Stimulated activated CD8-positive, alpha-beta memory T cell treated with anti-CD3 and anti-CD28 coated beads, Interleukin-7, amount 100 ng/mL, for 1 hour (primary cell): ENCODE measurements around the gene NET1.
"Not testable (repeated sequence)": the region's sequence is repeated elsewhere in the genome, so short reads cannot be mapped to it uniquely, and the experiment has no call there.

Source experiments
- DNase-seq, 2 donors: peaks; one replicate each; pipeline ENCODE4 v3.0.0-alpha.2; 2020; ENCODE audit warnings: low read depth in 2 of 2

Gene NET1

DNA sequence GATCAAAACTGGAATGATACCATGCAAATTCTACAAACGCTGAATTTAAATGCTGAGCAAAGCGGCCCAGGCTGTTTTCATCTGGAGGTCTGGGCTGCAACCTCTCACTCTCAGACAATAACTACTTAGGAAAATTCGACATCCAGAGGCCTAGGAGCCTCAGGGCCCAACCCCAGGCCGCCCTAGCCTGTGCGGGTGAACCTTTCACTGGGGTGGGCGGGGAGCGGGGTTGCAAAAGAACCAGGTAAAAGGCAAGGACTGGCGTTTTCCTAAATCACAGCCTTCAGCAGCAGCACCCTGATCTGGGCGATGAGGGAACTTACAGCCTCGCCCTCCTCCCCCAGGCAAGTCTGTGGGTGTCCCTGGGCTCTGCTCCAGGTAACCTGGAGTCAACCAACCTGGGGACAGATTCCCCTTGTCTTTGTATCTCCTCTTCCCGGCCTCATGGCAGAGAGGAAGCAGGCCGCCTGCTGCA, 53.7 kb downstream of the NET1 start:
- DNase-seq = no peak

DNA sequence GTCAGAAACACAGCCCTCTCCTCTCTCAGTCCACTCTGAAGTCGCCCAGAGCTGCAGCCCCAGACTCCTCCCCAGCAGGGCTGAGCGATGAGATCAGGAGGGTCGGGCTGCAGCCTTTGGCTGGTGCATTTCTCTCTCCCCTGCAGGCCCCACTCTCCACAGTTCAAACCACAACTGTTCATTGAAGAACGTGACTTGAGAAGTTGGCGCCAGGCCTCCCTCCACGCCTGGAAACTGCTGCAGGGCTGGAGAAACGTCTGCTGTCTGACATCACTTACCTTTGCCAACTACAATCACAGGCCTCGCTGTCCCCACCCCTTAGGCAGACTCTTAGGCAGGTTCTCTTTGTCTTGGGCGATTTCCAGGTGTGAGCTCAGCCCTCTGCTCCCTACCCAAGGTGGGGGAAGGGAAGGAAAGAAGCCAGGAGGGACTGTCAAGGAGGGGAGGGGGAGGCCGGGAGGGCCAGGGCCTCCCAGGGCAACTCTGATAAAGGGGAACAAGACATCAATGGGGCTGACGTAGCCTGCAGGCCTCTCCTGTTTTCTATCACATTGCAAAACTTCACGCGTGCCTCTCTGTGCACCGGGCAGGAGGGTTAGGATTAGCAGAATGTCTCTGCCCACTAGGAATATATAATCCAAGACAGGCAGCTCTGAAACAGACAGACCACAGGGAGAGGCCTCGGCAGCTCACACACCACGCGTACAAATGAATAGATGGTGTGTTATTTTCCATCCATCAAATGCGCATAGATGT, 54.3 kb downstream of the NET1 start:
- DNase-seq = no peak

DNA sequence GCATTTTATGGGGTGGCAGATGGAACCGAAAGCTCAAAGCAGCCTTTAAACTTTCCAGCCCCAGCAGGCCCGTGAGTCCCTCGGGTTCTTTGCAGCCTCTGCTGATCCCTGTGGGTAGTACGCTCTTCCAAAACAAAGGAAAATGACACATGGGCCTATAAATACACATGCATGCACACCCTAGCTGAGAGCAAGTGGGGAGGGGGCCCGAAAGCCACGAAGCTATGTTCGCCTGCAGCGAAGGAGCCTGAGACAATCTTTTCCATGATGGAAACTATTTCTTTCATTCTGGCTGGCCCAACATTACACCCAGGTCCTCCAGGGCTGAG, 54.8 kb downstream of the NET1 start:
- no peak for DNase-seq

DNA sequence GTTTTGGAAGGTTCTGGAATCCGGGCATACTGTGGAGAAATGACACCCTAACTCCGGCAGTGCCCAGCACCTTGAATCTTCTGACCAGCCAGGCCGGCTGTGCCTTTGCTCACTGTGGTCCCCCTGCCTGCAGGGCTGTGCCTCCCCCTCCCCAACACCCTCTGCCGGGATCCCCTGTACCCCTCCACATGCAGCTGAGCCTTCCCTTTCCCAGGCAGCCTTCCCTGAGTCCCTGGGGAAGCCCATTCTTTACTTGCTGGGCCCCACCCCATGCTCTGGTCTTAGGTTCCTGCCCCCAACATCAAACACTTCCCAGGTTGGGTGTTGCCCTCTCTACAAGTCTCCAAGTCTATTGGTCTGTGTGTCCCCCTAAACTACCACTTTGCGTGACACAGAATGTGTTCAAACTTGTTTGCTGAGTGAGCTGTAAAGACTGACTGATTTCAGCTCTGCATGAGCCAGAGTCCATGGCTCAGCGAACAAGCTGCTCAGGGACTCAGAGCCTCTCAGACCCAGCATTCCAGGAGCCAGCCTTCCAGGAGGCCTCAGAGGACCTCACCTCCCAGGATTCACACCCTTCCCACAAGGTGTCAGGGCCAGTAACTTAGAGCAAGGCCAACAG, 55.4 kb downstream of the NET1 start:
- no peak for DNase-seq

DNA sequence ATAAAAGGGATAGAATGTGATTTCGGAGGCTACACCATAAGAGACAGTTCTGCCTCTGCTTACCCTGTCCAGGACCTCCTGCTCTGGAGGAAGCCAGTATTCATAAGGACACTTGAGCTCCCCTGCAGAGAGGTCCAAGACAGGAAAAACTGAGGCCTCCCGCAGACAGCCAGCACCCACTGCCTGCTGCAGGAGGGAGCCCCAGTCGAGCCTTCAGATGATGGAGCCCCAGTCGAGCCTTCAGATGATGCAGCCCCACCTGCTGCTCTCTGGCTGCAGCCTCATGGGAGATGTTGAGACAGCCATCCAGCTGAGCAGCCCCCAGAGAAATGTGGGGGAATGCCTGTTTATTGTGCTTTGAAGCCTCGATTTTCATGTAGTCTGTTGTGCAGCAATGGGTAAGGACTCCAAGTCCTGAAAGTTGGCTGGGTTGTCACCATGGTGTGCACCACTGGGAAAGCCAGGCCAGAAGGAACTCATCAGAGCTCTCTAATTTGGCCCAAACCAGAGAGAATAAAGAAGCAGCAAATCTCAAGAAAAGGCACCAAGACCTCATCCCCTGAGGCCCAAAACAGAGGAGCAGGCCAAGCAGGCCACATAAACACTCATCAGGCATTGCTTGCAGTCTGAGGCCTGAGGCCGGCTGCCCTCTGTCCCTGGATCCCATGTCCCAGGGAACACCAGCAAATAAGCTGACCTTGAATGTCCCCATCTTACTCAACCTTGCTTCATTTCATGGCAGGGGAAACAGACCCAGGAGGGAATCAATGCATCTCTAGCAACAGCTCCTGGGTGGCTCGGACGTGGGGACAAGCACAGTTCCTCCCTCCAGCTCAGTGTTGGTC, 56.1 kb downstream of the NET1 start:
- no peak for DNase-seq

DNA sequence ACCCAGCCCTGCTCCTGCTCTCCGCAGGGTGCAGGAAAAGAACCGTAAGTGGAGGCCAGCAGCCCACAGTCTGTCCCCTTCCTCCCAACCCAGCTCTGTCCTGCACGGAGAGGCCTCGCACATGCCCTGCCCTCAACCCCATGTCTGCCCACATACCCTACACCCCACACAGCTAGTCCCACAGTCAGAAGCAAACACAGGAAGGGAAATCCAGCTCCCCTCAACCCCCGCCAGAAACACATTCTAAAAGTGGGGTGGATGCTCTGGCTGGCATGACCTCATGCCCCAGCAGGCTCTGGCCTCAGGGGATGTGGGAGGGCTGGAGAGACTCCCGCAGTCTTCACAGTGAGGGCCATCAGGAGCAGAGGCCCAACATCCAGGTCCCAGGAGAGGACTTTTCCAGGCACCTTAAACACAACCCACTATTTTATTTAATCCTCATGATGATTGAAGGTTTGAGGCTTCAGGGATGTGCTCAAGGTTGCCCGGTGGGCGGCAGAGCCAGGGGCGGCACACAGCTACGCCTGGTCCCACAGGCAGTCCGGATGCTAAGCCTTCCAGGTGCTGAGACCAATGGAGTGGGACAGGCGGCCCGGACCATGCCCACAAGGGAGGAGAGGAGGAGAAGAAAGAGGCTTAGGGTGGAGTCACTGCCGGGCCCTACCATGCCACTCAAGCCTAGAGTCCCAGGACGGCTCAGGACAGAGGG, 57.1 kb downstream of the NET1 start:
- no peak for DNase-seq

DNA sequence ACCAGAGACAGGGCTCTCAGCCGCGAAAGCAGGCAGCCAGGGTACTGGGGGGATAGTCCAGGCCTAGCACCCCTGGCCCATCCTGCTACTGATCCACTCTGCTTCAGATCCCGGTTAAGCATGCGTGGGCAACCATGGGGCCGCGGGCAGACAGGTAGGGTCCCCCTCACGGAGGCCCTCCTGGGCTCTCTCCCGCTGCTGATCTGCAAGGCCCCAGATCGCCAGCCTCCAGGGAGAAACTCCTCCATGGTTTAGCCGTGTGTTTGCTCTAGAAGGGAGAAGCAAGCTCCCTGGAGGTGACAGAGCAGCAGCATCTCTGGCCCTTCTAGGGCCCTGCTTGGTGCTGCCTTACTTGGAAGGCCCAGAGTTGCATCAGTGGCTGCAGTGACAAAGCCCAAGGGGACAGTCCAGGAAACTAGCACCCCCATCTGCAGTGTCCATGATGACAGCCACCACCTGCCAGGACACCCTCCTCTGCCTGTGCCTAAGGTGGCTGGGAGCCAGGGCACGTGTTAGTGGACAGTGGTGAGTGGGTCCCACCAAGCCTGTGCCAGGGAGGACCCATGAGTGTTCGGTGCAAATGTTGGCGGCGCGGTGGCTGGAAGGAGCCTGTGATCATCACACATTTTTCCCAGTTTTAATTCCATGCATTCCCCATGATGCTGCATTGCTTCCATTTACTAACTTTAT, 57.9 kb downstream of the NET1 start:
- no peak for DNase-seq

DNA sequence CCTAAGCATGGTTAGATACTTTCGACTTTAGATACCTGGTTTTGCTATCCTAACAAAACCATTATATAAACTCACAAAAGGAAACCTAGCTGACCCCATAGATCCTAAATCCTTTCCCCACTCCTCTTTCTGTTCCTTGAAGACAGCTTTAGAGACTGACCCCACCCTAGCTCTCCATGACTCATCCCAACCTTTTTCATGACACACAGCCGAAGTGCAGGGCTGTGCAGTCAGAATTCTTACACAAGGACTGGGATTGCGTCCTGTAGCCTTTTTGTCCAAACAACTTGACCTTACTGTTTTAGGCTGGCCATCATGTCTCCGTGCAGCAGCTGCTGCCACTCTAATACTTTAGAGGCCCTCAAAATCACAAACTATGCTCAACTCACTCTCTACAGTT, 62.3 kb downstream of the NET1 start:
- not testable (repeated sequence) for DNase-seq

DNA sequence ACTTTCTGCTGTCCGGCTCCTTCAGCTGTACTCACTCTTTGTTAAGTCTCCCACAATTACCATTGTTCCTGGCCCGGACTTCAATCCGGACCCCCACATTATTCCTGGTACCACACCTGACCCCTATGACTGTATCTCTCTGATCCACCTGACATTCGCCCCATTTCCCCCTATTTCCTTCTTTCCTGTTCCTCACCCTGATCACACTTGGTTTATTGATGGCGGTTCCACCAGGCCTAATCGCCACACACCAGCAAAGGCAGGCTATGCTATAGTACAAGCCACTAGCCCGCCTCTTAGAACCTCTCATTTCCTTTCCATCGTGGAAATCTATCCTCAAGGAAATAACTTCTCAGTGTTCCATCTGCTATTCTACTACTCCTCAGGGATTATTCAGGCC, 62.7 kb downstream of the NET1 start:
- not testable (repeated sequence) for DNase-seq

DNA sequence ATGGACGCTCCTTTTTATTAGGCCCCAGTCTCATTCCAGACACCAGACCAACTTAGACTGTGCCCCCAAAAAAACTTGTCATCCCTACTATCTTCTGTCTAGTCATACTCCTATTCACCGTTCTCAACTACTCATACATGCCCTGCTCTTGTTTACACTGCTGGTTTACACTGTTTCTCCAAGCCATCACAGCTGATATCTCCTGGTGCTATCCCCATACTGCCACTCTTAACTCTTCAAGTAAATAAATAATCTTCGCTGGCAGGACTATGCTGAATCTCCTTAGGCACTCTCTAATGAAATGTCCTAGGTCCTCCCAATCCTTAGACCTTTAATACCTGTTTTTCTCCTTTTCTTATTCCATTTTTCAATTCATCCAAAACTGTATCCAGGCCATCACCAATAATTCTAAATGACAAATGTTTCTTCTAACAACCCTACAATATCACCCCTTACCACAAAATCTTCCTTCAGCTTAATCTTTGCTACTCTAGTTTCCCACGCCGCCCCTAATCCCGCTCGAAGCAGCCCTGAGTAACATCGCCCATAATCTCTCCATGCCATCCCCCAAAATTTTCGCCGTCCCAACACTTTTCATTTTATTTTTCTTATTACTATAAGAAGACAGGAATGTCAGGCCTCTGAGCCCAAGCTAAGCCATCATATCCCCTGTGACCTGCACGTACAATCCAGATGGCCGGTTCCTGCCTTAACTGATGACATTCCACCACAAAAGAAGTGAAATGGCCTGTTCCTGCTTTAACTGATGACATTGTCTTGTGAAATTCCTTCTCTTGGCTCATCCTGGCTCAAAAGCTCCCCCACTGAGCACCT, 63.8 kb downstream of the NET1 start:
- DNase-seq = not testable (repeated sequence)

DNA sequence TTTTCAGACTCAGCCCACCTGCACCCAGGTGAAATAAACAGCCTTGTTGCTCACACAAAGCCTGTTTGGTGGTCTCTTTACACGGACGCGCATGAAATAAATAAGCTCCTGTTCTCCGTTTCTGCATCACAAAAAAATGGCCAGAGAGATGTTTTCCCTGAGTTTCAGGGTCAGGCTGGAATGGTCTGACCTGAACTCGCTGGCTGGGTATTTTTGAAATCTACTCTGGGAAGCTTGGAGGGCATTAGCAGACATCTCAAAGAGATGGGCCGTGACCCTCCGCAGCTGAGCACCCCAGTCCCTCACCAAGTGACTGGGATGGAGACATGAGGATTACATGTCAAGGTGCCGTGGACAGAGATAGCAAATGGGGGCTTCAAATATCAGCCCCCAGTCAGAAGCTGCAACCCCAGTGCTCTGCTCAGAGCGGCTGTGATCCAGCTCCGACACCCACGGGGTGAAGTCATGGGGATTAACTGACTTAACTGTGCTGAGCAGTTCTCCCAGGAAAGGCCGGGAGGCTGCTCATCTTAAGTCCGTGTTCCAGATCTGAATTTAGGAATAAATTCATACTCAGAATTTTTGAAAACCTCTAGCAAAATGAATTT, 64.7 kb downstream of the NET1 start:
- no peak for DNase-seq

DNA sequence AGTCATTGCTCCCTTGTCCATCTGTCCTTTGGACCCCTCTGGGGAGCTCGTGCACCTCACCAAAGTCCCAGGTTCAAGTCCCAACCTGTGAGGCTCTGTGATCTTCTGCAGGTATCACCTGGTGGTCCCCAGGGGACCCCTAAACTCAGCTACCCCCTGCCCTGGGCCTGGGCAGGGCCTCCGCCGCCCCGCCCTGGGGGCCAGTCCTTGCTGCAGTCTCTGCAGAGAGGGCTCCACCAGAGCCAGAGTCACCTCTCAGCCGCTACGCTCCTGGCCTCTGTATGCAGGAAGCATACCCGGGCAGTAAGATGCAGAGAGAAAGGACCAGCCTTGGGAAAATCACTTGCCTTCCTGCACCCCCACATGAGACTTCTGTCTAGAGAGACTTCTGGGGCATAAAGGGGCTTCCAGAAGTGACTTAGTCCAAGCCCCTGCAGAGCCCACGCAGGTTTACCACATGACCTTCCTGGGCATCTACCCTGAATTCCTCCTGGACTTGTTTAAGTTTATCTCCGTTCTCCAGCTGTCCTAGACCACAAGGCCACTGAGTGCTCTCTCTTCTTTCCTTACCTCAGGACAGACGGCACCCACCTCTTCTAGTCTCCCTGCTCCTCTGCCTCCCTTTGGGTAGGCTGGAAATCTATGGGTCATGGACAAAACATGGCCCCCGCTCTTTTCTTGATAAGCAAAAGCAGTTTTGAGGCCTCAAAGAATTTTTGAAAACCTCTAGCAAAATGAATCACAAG, 65.8 kb downstream of the NET1 start:
- no peak for DNase-seq

DNA sequence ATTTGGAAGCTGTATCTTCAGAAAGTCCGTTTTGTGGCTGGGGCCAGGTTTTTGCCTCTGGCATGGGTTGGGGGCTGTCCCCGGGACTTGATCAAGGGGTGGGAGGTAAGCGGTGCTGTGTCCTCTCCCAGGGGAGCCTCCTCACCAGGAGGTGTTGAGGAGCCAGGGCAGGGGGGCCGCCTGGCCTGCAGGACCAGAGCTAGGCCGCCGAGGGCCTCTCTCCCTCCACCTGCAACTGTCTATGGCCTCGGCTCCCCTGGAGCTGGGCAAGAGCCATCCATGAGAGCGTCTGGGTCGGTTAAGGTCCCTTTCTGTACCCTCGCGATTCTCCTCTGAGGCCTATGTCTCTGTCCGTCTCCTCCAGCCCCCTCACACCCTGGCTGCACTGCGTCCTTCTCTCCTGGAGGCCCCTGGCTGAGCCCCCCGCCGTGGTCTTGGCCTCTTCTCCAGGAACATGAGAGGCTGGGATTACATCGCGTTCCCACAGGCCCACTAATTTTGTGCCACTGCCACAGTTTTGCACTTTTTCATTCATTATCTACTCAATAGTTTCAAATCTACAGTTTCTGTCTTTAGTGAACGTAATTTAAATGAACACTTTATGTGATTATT, 66.4 kb downstream of the NET1 start:
- no peak for DNase-seq

DNA sequence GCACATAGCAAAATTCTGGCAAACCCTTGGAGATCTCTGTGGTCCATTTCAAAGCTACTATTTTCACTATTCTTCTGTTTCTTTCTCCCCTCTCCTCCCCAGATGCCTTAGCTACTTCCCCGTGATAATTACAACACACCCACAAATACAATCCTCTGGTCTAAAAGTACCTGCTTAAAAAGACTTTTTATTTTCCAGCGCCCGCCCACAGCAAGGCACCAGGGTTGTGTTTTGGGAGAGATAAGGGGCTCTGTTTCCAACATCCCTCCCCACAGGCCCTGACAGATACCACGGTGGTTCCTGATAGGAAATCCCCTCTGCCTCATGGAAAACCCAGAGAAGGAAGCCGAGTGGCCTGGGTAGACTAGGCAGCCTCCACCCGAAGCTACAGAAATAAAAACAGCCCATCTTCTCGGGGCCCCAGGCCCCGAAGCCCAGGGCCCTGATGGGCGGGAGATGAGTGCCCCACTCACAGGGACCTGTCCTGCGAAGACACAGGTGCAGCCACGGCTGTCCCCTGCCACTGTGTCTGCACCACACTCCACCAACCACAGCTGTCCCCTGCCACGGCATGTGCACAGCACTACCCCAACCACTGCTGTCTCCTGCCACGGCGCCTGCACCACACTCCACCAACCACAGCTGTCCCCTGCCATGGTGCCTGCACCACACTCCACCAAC, 67.3 kb downstream of the NET1 start:
- no peak for DNase-seq

DNA sequence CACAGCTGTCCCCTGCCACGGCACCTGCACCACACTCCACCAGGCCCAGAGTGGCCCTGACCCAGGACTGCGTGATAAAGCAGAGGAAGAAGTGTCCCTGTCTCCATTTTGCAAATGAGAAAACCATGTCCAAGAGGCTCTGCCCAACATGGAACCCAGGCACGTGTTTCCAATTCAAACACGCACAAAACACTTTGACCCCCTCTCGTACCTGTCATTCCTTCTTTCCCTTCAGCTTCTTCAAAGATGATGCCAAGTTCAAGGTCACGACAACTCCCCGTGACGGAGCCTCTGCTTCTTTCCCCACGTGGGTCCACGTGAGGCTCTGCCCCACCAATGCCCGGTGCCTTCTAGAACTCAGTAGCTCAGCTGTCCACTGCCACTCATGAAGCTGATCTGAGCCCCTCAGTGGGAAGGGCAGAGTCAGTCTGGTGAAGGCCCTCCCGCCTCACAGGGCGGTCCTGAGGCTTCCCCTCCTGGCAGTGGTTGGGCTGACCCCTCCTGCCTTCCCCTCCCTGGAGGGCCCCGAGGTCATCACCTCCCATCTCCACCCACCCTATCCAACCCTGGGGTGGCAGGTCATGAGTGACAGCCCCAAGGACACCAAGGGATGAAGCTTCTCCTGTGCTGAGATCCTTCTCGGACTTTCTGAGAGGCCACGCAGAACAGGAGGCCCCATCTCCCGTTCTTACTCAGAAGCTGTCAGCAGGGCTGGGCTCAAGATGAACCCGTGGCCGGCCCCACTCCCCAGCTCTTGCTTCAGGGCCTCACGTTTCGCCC, 68.0 kb downstream of the NET1 start:
- no peak for DNase-seq

DNA sequence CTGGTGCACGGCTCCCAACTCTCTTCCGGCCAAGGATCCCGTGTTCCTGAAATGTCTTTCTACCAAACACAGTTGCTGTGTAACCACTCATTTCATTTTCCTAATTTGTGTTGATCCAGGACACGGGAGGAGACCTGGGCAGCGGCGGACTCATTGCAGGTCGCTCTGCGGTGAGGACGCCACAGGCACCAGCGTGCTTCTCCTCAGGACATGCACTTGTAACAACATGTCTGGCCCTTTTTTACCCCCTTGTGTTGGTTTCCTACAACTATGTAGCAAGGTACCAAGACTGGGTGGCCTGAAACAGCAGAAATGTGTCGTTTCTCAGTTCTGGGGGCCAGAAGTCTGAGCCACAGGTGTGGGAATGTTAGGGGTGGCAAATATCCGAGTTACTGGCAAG, 68.8 kb downstream of the NET1 start:
- no peak for DNase-seq

DNA sequence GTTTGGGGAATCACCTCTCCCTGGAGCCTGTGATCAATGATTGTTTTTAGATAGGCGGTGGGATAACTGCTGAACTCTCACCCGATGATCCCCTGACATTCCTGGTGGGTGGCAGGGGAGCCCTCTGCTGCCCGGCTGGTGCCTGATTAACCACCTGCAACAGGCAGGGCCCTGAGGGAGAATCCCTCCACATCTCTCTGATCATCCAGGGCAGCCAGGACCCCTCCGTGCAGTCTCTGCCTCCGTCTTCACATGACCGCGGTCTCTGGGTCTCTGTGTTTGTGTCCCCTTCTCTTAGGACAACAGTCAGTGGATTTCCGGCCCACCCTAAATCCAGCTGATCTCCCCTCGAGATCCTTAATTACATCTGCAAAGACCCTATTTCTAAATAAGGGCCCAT, 69.7 kb downstream of the NET1 start:
- no peak for DNase-seq

DNA sequence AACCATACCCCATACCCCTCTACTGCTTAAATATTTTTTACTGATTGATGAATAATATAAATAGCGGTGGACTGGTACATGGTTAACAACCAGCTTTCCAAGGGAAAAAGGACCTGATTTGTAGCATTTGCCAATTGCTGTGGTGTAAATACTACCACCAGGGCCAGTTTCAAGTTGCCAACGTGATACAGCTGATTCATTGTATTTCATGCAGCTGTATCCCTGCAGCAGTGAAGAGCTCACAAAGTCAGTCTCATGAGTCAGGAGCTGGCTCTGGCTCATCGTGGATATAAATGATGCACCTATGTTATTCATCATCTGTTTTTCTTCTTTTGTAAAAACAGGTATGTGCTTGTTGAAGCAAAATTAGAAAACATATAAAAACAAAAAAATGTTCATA, 71.8 kb downstream of the NET1 start:
- DNase-seq = no peak
